NB4 (cell line): ENCODE measurements around the gene KIF1C.

Experiments used
- DNase-seq: peaks from one replicate; pipeline ENCODE4 v3.0.0; 2010; ENCODE audit warnings: low read depth
- H3K4me3 ChIP-seq: one replicate; pipeline ENCODE4 v1.5.1; 2011; ENCODE audit warnings: mild to moderate bottlenecking, low read depth, low read length, moderate library complexity
- MYC ChIP-seq: IDR thresholded peaks from 2 replicates; pipeline ENCODE4 v1.6.1; 2011; ENCODE audit warnings: low read depth, low read length
- POLR2A ChIP-seq: IDR thresholded peaks from 2 replicates; pipeline ENCODE4 v1.6.1; 2011; ENCODE audit warnings: mild to moderate bottlenecking; ENCODE audit not compliant: insufficient read length; ENCODE audit errors: extremely low read depth
- TF ChIP-seq, protein P1 (sequence below): IDR thresholded peaks from one replicate; pipeline ENCODE4 v1.5.1; 2012; ENCODE audit warnings: low read depth, low read length
- TF ChIP-seq, protein P2 (sequence below): IDR thresholded peaks from 2 replicates; pipeline ENCODE4 v1.6.1; 2011; ENCODE audit warnings: low read depth, low read length

The KIF1C gene

DNA sequence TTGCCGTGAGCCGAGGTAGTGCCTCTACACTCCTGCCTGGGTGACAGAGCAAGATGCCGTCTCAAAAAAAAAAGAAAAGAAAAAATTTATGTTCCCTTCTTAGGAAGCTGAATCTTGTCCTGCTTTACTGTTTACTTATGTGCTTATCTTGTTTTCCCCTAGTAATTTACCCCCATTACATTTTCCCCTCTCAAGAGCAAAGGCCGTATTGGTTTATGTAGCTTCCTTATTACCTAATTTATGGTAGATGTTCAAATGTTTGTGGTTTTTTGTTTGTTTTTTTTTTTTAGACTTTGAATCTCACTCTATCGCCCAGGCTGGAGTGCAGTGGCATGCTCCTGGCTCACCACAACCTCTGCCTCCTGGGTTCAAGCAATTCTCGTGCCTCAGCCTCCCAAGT is 47.7 kb downstream of the KIF1C start:
- TF ChIP-seq, protein P1, sequence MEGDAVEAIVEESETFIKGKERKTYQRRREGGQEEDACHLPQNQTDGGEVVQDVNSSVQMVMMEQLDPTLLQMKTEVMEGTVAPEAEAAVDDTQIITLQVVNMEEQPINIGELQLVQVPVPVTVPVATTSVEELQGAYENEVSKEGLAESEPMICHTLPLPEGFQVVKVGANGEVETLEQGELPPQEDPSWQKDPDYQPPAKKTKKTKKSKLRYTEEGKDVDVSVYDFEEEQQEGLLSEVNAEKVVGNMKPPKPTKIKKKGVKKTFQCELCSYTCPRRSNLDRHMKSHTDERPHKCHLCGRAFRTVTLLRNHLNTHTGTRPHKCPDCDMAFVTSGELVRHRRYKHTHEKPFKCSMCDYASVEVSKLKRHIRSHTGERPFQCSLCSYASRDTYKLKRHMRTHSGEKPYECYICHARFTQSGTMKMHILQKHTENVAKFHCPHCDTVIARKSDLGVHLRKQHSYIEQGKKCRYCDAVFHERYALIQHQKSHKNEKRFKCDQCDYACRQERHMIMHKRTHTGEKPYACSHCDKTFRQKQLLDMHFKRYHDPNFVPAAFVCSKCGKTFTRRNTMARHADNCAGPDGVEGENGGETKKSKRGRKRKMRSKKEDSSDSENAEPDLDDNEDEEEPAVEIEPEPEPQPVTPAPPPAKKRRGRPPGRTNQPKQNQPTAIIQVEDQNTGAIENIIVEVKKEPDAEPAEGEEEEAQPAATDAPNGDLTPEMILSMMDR = no peak
- TF ChIP-seq POLR2A (no peak), MYC (no peak)
- TF ChIP-seq, protein P2, sequence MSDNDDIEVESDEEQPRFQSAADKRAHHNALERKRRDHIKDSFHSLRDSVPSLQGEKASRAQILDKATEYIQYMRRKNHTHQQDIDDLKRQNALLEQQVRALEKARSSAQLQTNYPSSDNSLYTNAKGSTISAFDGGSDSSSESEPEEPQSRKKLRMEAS = no peak
- DNase-seq = no peak
- no peak overlapping the region for H3K4me3 ChIP-seq

DNA sequence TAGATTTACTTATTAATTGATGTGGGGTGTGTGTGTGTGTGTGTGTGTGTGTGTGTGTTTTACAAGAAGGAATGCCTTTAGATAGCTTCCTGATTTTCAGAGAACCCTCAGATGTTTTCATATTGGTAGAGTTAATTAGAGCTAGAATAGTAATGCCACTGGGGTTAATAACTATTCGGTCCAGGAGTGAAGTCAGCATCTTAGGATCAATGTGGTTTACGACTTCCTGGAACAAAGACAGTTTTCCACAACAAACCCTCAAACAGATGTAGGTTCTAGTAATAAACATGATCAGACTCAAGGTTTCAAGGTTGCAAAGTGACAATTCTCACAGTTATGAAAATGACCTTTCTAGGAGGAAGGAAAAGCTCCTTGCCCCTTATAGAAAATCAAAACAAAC is 49.7 kb downstream of the KIF1C start:
- no peak overlapping the region for H3K4me3 ChIP-seq
- DNase-seq = no peak
- TF ChIP-seq, protein P2 = no peak
- TF ChIP-seq, protein P1 = no peak
- TF ChIP-seq POLR2A = no peak
- TF ChIP-seq MYC = no peak

DNA sequence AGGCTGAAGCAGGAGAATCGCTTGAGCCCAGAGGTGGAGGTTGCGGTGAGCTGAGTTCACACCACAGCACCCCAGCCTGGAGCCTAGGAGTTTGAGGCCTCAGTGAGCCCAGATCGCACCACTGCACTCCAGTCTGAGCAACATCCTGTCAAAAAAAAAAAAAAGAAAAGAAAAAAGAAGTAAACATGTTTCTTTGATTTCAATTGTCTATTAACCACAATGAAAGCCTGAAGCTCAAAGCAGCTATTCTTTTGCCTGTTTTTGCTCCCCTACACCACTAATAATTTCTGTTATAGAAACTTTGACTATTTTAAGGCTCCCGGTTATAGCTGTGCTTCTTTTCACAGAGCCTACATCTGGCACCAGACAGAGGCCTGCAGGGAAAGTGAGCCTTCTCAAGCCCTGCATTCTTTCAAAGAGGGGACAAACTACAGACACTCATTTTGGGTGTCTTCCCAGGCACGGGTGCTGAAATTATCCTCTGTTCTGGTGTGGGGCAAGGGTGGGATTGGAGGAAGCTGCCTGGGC is 51.6 kb downstream of the KIF1C start:
- H3K4me3 ChIP-seq = no peak overlapping the region
- DNase-seq = no peak
- TF ChIP-seq POLR2A (no peak), MYC (no peak)
- TF ChIP-seq, protein P2 = no peak
- TF ChIP-seq, protein P1 = no peak

DNA sequence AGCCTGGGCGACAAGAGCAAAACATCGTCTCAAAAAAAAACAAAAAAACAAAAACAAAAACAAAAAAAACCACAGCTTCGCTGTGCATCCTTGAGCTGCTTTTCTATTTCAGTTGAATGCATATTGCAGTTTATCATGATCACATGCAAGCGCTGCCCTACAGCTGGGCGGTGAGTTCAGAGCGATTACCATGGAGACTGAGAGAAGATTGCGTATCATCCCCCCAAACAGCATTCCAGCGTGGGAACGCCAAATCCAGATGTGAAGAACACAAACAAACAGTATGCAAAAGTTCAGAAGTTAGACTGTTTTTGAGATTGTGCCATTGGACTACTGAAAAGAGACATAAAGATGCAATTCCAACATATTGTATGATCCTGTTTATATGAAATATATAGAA is 52.5 kb downstream of the KIF1C start:
- TF ChIP-seq, protein P2 = no peak
- TF ChIP-seq POLR2A (no peak), MYC (no peak)
- TF ChIP-seq, protein P1 = no peak
- H3K4me3 ChIP-seq = no peak overlapping the region
- DNase-seq = no peak

DNA sequence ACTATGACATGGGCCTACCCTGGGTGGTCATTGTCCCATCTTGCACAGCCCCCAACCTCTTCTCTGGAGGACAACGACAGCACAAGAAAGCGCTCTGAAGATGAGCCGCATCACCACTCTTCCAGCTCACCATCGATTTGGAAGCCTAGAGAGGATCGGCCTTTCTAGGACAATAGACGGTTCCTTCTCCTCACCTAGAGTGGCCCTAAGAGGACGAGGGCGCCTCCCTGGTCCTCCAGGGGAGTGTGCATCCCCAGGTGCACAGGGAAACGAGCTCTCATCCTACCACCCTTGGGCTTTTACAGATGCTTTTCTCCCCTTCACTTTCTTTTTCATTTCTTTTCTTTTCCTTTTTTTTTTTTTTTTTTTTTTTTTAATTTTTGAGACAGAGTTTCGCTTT is 57.8 kb downstream of the KIF1C start:
- H3K4me3 ChIP-seq = no peak overlapping the region
- TF ChIP-seq MYC (no peak), POLR2A (no peak)
- TF ChIP-seq, protein P2 = no peak
- TF ChIP-seq, protein P1 = no peak
- DNase-seq = peak; percentile 11

DNA sequence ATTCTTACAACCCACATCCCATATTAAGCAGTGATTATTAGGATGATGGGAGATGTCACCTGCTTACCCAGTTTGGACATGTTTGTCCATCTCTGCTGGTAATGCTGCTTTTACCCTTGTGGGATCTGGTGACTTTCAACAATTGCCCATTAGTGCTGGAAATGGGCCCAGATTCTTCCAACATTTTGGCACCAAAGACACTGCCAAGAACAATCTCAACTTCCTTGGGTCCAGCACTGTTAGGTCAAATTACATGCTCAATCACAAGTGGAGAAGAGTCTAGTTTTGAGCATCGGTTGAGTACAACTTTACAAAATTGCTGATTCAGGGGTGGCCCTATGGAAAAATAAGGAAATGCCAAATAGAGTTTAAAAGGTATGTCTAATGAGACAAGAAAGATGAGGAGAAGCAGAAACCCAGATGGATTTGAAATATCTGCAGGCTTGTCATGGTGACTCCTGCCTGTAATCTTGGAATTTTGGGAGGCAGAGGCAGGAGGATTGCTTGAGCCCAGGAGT is 67.5 kb downstream of the KIF1C start:
- no peak for DNase-seq
- TF ChIP-seq, protein P2 = no peak
- TF ChIP-seq, protein P1 = no peak
- no peak for TF ChIP-seq MYC
- no peak for TF ChIP-seq POLR2A
- H3K4me3 ChIP-seq = no peak overlapping the region
